ENCODE results near the gene ABAT. TPM values are rescaled to one million over a fixed set of nuclear protein-coding genes. Genes with fewer than 3 reads are reported as not detected.

Gene ABAT
- total and polyA plus RNA-seq, 2 donors (not counting 1 experiment from before 2014, with no cell fraction given) = 6.2 to 14.3 TPM

DNA sequence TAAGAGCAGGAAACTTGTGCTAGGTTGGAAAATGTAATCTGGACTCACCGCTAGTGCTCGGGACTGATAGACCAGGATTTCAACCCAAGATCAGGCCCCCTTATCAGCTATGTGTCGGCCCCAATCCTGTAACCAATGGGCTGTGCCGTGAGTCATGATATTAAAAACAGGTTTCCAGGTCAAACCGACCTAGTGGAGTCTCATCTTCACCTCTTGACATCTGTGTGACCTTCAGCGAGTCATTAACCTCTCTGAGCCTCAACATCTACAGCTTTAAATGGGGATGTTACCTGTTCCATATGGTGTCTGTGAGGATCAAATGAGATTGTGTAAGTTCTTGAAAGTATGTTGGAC lies 123.7 kb downstream of the ABAT start:
- ChIA-PET POLR2A (no interaction called here), CTCF (interaction anchor here (1.0 to 1.4 kb wide), 2 partner anchors 72 to 80 kb away, joined by 4 read pairs; no protein-coding TSS in a partner anchor)
- Histone ChIP-seq H3K9me3 (ENCODE audit: control extremely low read depth in 1 of 3, control insufficient read depth in 2 of 3, insufficient read depth in 1 of 3, low read length in 2 of 3) (no peaks in the 10 kb centered on the region), H3K79me2 (ENCODE audit: control insufficient read depth, insufficient read depth, low read length) (peaks cover 77% of the 10 kb centered on the region), H3K27ac (ENCODE audit: low read length in 2 of 2) (peak overlapping the region; percentile 69 to 91), H4K20me1 (ENCODE audit: control insufficient read depth, insufficient read depth, low read length, poor library complexity, severe bottlenecking) (peaks cover 23% of the 10 kb centered on the region), H3K36me3 (replicated peaks in 1 of 2; ENCODE audit: control extremely low read depth in 1 of 2, control insufficient read depth in 1 of 2, extremely low read depth in 1 of 2, insufficient read depth in 2 of 2, low read length in 1 of 2) (peaks cover 0 to 18% of the 10 kb centered on the region in 2 experiments), H3K9ac (ENCODE audit: low read length) (peak overlapping the region; percentile 81), H3K4me1 (ENCODE audit: control insufficient read depth in 2 of 2, insufficient read depth in 2 of 2, low read length in 2 of 2) (peaks cover 29 to 31% of the 10 kb centered on the region in 2 donors), H3K4me2 (replicated peaks; ENCODE audit: low read depth, low read length, poor library complexity, severe bottlenecking) (peak overlapping the region; percentile 76), H2AFZ (ENCODE audit: insufficient read depth, low read depth, low read length, poor library complexity, severe bottlenecking) (peak overlapping the region; percentile 85), H3K4me3 (ENCODE audit: control extremely low read depth in 1 of 5, extremely low read depth in 1 of 5, insufficient read depth in 1 of 5, low read depth in 2 of 5, low read length in 4 of 5) (peak overlapping the region; percentile 69 to 98 (median 73)), H3K27me3 (replicated peaks in 1 of 4; ENCODE audit: control extremely low read depth in 1 of 4, control insufficient read depth in 3 of 4, insufficient read depth in 4 of 4, low read length in 3 of 4) (no peaks in the 10 kb centered on the region)
- H3K27me3 Mint-ChIP-seq = no peaks in the 10 kb centered on the region
- intact Hi-C loops (cut with micrococcal nuclease) = loop anchor here (5.0 kb wide), 1 partner anchor 84 kb away; the partner anchor contains the start of gene LITAFD
- TF ChIP-seq EZH2 (IDR thresholded peaks at IDR 0.05; ENCODE audit: borderline replicate concordance, insufficient read depth, low read depth, low read length, poor library complexity, severe bottlenecking) (no peak), CTCF (IDR thresholded peaks at IDR 0.05) (no peak)
- no peaks in the 10 kb centered on the region for H3K9me3 Mint-ChIP-seq (ENCODE audit: insufficient read depth)
- peaks cover 34% of the 10 kb centered on the region for H3K4me1 Mint-ChIP-seq
- WGBS (ENCODE audit: insufficient coverage) = 0% methylated on average over 4 of the region's 6 CpGs
- no peak for DNase-seq
- no peak for ATAC-seq (ENCODE audit: low read depth)
- peak overlapping the region; percentile 95 for H3K27ac Mint-ChIP-seq
- H3K4me3 Mint-ChIP-seq = peak overlapping the region; percentile 97

DNA sequence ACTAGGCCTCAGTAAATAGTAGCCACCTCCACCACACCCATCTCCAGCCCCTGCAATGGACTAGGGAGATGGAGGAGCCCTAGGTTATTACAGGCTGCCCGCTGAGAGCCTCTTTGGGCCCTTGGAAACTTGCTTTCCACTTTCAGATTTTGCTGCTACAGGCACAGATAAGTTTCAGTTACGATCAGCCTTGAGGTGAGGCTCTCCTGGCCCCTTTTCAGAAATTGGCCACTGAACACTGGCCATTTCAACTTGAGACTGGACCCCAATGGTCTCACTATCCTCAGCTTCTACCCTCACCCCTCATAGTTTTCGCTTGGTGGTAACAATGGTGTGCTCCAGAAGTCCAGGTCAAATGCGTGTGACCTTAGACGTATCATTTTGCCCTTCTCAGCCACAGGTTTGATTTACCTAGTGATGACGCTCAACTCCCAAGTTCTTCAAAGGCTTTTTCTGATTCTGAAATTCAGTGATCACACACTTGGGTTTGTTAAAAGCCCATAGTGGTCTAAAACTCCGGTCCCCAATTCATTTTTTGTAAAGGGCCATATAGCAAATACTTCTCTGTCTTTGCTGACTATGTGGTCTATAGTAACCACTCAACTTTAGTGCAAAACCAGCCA lies 124.2 kb downstream of the ABAT start:
- 61% methylated on average over 6 of the region's 7 CpGs for WGBS (ENCODE audit: insufficient coverage)
- Histone ChIP-seq H3K4me2 (replicated peaks; ENCODE audit: low read depth, low read length, poor library complexity, severe bottlenecking) (peak overlapping the region; percentile 76), H3K4me3 (ENCODE audit: control extremely low read depth in 1 of 5, extremely low read depth in 1 of 5, insufficient read depth in 1 of 5, low read depth in 2 of 5, low read length in 4 of 5) (peak overlapping the region; percentile 69 to 98 (median 73)), H2AFZ (ENCODE audit: insufficient read depth, low read depth, low read length, poor library complexity, severe bottlenecking) (peak overlapping the region; percentile 85), H4K20me1 (ENCODE audit: control insufficient read depth, insufficient read depth, low read length, poor library complexity, severe bottlenecking) (peaks cover 23% of the 10 kb centered on the region), H3K9me3 (ENCODE audit: control extremely low read depth in 1 of 3, control insufficient read depth in 2 of 3, insufficient read depth in 1 of 3, low read length in 2 of 3) (no peaks in the 10 kb centered on the region), H3K27ac (ENCODE audit: low read length in 2 of 2) (peak overlapping the region in 1 of 2 donors; percentile 91), H3K79me2 (ENCODE audit: control insufficient read depth, insufficient read depth, low read length) (peaks cover 77% of the 10 kb centered on the region), H3K36me3 (replicated peaks in 1 of 2; ENCODE audit: control extremely low read depth in 1 of 2, control insufficient read depth in 1 of 2, extremely low read depth in 1 of 2, insufficient read depth in 2 of 2, low read length in 1 of 2) (peaks cover 0 to 21% of the 10 kb centered on the region in 2 experiments), H3K4me1 (ENCODE audit: control insufficient read depth in 2 of 2, insufficient read depth in 2 of 2, low read length in 2 of 2) (peaks cover 29 to 31% of the 10 kb centered on the region in 2 donors), H3K27me3 (replicated peaks in 1 of 4; ENCODE audit: control extremely low read depth in 1 of 4, control insufficient read depth in 3 of 4, insufficient read depth in 4 of 4, low read length in 3 of 4) (no peaks in the 10 kb centered on the region), H3K9ac (ENCODE audit: low read length) (peak overlapping the region; percentile 81)
- Mint-ChIP-seq H3K9me3 (ENCODE audit: insufficient read depth) (no peaks in the 10 kb centered on the region), H3K27ac (peak overlapping the region; percentile 95), H3K4me3 (peak overlapping the region; percentile 97), H3K27me3 (no peaks in the 10 kb centered on the region), H3K4me1 (peaks cover 34% of the 10 kb centered on the region)
- ATAC-seq (ENCODE audit: low read depth) (no peak), DNase-seq (peak; percentile 10)
- intact Hi-C loops (cut with micrococcal nuclease) = loop anchor here (5.0 kb wide), 1 partner anchor 84 kb away; the partner anchor contains the start of gene LITAFD
- CTCF ChIA-PET = interaction anchor here (1.0 to 1.4 kb wide), 2 partner anchors 71 to 80 kb away, joined by 4 read pairs; no protein-coding TSS in a partner anchor
- TF ChIP-seq EZH2 (IDR thresholded peaks at IDR 0.05; ENCODE audit: borderline replicate concordance, insufficient read depth, low read depth, low read length, poor library complexity, severe bottlenecking) (no peak), CTCF (IDR thresholded peaks at IDR 0.05) (no peak)
- POLR2A ChIA-PET = no interaction called here

Data from B cell (primary cell).